H9 (cell line): Measurements from ENCODE around the gene NUDT3. TPM values are rescaled to one million over a fixed set of nuclear protein-coding genes. Genes with fewer than 3 reads are reported as not detected.

ENCODE experiments used
- DNase-seq: peaks from one replicate; pipeline ENCODE4 v3.0.0-alpha.2; 2017
- H2AFZ ChIP-seq: one replicate; pipeline ENCODE4 v1.6.1; 2013; ENCODE audit warnings: mild to moderate bottlenecking, low read length, control low read depth, moderate library complexity
- H2AK5ac ChIP-seq: 2 replicates; pipeline ENCODE4 v1.6.1; 2013; ENCODE audit warnings: low read length, control low read depth, mixed read lengths; ENCODE audit not compliant: insufficient read length
- H2BK120ac ChIP-seq: one replicate; pipeline ENCODE4 v1.6.1; 2013; ENCODE audit warnings: low read depth, mild to moderate bottlenecking, low read length, control low read depth, inconsistent platforms; ENCODE audit not compliant: poor library complexity, severe bottlenecking
- H2BK12ac ChIP-seq: 2 replicates; pipeline ENCODE4 v1.6.1; 2013; ENCODE audit warnings: low read length, control low read depth, mixed read lengths, low read depth; ENCODE audit not compliant: insufficient read length
- H2BK15ac ChIP-seq: 2 replicates; pipeline ENCODE4 v1.6.1; 2013; ENCODE audit warnings: low read depth, low read length, control low read depth
- H2BK20ac ChIP-seq: one replicate; pipeline ENCODE4 v1.6.1; 2013; ENCODE audit warnings: low read depth, mild to moderate bottlenecking, low read length, control low read depth, inconsistent platforms; ENCODE audit not compliant: poor library complexity, severe bottlenecking
- H2BK5ac ChIP-seq: 2 replicates; pipeline ENCODE4 v1.6.1; 2013; ENCODE audit warnings: low read length, control low read depth, mixed read lengths; ENCODE audit not compliant: insufficient read length
- H3K14ac ChIP-seq: 2 replicates; pipeline ENCODE4 v1.6.1; 2013; ENCODE audit warnings: low read length, control low read depth; ENCODE audit not compliant: insufficient read depth
- H3K18ac ChIP-seq: 2 replicates; pipeline ENCODE4 v1.6.1; 2013; ENCODE audit warnings: low read depth, mild to moderate bottlenecking, mixed read lengths, low read length, control low read depth; ENCODE audit not compliant: insufficient read length
- H3K23ac ChIP-seq: 2 replicates; pipeline ENCODE4 v1.6.1; 2013; ENCODE audit warnings: low read length, control low read depth, mixed read lengths, low read depth; ENCODE audit not compliant: insufficient read length
- H3K23me2 ChIP-seq: 2 replicates; pipeline ENCODE4 v1.6.1; 2013; ENCODE audit warnings: low read depth, mild to moderate bottlenecking, mixed read lengths, low read length, control low read depth; ENCODE audit not compliant: insufficient read length, poor library complexity, severe bottlenecking
- H3K27ac ChIP-seq: 2 replicates; pipeline ENCODE4 v1.5.1; 2013; ENCODE audit warnings: low read length, control low read depth, mixed read lengths, low read depth; ENCODE audit not compliant: insufficient read length
- H3K27me3 ChIP-seq: 2 replicates; pipeline ENCODE4 v1.6.1; 2013; ENCODE audit warnings: low read length, control low read depth, inconsistent platforms; ENCODE audit not compliant: insufficient read depth
- H3K4ac ChIP-seq: 2 replicates; pipeline ENCODE4 v1.6.1; 2013; ENCODE audit warnings: low read depth, mild to moderate bottlenecking, control low read depth, inconsistent platforms, low read length, moderate library complexity
- H3K4me1 ChIP-seq: 2 replicates; pipeline ENCODE4 v1.6.1; 2013; ENCODE audit warnings: low read length, control low read depth, inconsistent platforms; ENCODE audit not compliant: insufficient read depth
- H3K4me2 ChIP-seq: 2 replicates; pipeline ENCODE4 v1.6.1; 2013; ENCODE audit warnings: low read length, control low read depth, mixed read lengths; ENCODE audit not compliant: insufficient read length, insufficient read depth
- H3K56ac ChIP-seq: 2 replicates; pipeline ENCODE4 v1.6.1; 2013; ENCODE audit warnings: low read depth, mild to moderate bottlenecking, mixed read lengths, low read length, control low read depth; ENCODE audit not compliant: insufficient read length
- H3K79me1 ChIP-seq: 2 replicates; pipeline ENCODE4 v1.6.1; 2013; ENCODE audit warnings: low read depth, mild to moderate bottlenecking, moderate library complexity, low read length, control low read depth, inconsistent platforms; ENCODE audit not compliant: insufficient read depth, poor library complexity, severe bottlenecking
- H3K79me2 ChIP-seq: 2 replicates; pipeline ENCODE4 v1.6.1; 2013; ENCODE audit warnings: low read length, control low read depth, inconsistent platforms; ENCODE audit not compliant: insufficient read depth
- H3K9ac ChIP-seq: 2 replicates; pipeline ENCODE4 v1.6.1; 2013; ENCODE audit warnings: low read length, control low read depth, mixed read lengths; ENCODE audit not compliant: insufficient read length; ENCODE audit errors: extremely low read depth
- H3K9me3 ChIP-seq: one replicate; pipeline ENCODE4 v1.6.1; 2013; ENCODE audit warnings: low read depth, low read length, inconsistent platforms; ENCODE audit not compliant: control insufficient read depth
- H3T11ph ChIP-seq: one replicate; pipeline ENCODE4 v1.6.1; 2013; ENCODE audit warnings: mild to moderate bottlenecking, low read length, control low read depth, inconsistent platforms
- H4K20me1 ChIP-seq: one replicate; pipeline ENCODE4 v1.6.1; 2013; ENCODE audit not compliant: control insufficient read depth, insufficient read length, insufficient read depth
- H4K5ac ChIP-seq: 2 replicates; pipeline ENCODE4 v1.6.1; 2013; ENCODE audit warnings: low read depth, mild to moderate bottlenecking, mixed read lengths, low read length, control low read depth; ENCODE audit not compliant: insufficient read length
- H4K8ac ChIP-seq: replicated peaks from 2 replicates; pipeline ENCODE4 v1.6.1; 2013; ENCODE audit warnings: low read length, control low read depth, mixed read lengths, low read depth; ENCODE audit not compliant: insufficient read length
- H4K91ac ChIP-seq: 2 replicates; pipeline ENCODE4 v1.6.1; 2013; ENCODE audit warnings: low read depth, mild to moderate bottlenecking, moderate library complexity, mixed read lengths, low read length, control low read depth; ENCODE audit not compliant: insufficient read length
- H3K27ac Mint-ChIP-seq, 3 experiments: 2 replicates in 2 of 3; 3 replicates in 1 of 3; pipeline ENCODE4 v1.8.0; 2020 to 2021; ENCODE audit warnings: mixed read lengths in 3 of 3, mild to moderate bottlenecking in 1 of 3, moderate library complexity in 1 of 3
- H3K27me3 Mint-ChIP-seq: 2 replicates; pipeline ENCODE4 v1.8.0; 2021; ENCODE audit warnings: low read depth, mild to moderate bottlenecking, moderate library complexity, mixed read lengths
- H3K36me3 Mint-ChIP-seq, 3 experiments: 2 replicates in 2 of 3; 3 replicates in 1 of 3; pipeline ENCODE4 v1.8.0; 2020 to 2021; ENCODE audit warnings: low read depth in 3 of 3, mixed read lengths in 3 of 3; ENCODE audit not compliant: insufficient read depth in 1 of 3
- H3K4me1 Mint-ChIP-seq, 2 experiments: 2 replicates each; pipeline ENCODE4 v1.8.0; 2020; ENCODE audit warnings: mixed read lengths in 2 of 2
- H3K4me3 Mint-ChIP-seq, 2 experiments: 2 replicates in 1 of 2; 3 replicates in 1 of 2; pipeline ENCODE4 v1.8.0; 2020 to 2021; ENCODE audit warnings: mild to moderate bottlenecking in 2 of 2, mixed read lengths in 2 of 2, moderate library complexity in 1 of 2
- H3K9me3 Mint-ChIP-seq, 2 experiments: 2 replicates in 1 of 2; 3 replicates in 1 of 2; pipeline ENCODE4 v1.8.0; 2020; ENCODE audit warnings: mild to moderate bottlenecking in 2 of 2, mixed read lengths in 2 of 2, moderate library complexity in 1 of 2
- WGBS: extraction: QIAGEN DNeasy Blood & Tissue Kit; methylation state at CpG from one replicate; pipeline ENCODE4 v1.1.7; 2013; ENCODE audit warnings: missing lambda C conversion rate, low lambda C conversion rate, mixed read lengths; ENCODE audit not compliant: insufficient read length; ENCODE audit errors: extremely low coverage; 5-methylcytosine and 5-hydroxymethylcytosine counted together
- total RNA-seq: library from RNA; stranded (reverse); gene quantifications from 2 replicates; pipeline ENCODE4 v1.2.1, GENCODE V29; 2021
- TF ChIP-seq, protein P1 (sequence below): fragments of 200-600 bp; sonication (generic); conservative IDR thresholded peaks from 3 replicates; pipeline ENCODE4 v1.8.0; 2021; ENCODE audit warnings: antibody characterized with exemption, mild to moderate bottlenecking

NUDT3 gene
- total RNA-seq, 1 experiment from 2014 or later, result 23.6 TPM

DNA sequence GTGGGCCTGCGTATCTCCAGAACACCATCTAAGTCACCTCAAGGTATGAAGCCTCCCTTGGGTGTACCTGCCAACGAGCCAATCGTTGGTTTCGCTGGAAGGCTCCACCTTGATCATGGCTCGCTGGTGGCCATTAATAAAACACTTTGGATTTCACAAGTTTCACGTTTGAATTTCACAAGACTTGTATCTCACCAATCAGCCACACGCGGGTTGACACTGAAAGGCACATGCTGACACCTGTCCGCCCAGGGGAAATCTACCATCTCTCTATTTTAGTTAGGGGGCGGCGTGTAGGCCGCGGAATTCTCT is 156.4 kb downstream of the NUDT3 start:
- TF ChIP-seq, protein P1, sequence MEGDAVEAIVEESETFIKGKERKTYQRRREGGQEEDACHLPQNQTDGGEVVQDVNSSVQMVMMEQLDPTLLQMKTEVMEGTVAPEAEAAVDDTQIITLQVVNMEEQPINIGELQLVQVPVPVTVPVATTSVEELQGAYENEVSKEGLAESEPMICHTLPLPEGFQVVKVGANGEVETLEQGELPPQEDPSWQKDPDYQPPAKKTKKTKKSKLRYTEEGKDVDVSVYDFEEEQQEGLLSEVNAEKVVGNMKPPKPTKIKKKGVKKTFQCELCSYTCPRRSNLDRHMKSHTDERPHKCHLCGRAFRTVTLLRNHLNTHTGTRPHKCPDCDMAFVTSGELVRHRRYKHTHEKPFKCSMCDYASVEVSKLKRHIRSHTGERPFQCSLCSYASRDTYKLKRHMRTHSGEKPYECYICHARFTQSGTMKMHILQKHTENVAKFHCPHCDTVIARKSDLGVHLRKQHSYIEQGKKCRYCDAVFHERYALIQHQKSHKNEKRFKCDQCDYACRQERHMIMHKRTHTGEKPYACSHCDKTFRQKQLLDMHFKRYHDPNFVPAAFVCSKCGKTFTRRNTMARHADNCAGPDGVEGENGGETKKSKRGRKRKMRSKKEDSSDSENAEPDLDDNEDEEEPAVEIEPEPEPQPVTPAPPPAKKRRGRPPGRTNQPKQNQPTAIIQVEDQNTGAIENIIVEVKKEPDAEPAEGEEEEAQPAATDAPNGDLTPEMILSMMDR, result no peak
- peak overlapping the region; percentile 46 for H4K91ac ChIP-seq

More for the DNA sequence above, 156.4 kb downstream of the NUDT3 start:
- Histone ChIP-seq H3K79me1 (peaks cover 3% of the 10 kb centered on the region), H3K4me1 (peaks cover 13% of the 10 kb centered on the region), H2BK12ac (no peak overlapping the region), H2BK20ac (no peak overlapping the region), H2BK15ac (no peak overlapping the region), H4K8ac (no peak overlapping the region), H3T11ph (no peak overlapping the region), H4K5ac (peak overlapping the region; percentile 26), H3K23ac (no peak overlapping the region), H2BK5ac (peak overlapping the region; percentile 55), H2AFZ (no peak overlapping the region), H3K27me3 (no peaks in the 10 kb centered on the region), H3K27ac (peak overlapping the region; percentile 95), H3K4ac (peak overlapping the region; percentile 26; the same call in 1 of the 2 replicates), H3K56ac (no peak overlapping the region), H2AK5ac (no peak overlapping the region), H3K9ac (peak overlapping the region; percentile 92), H3K79me2 (peaks cover 32% of the 10 kb centered on the region; the same call in 1 of the 2 replicates), H3K9me3 (no peaks in the 10 kb centered on the region), H4K20me1 (no peaks in the 10 kb centered on the region), H3K4me2 (peak overlapping the region; percentile 87), H3K23me2 (peaks cover 16% of the 10 kb centered on the region), H3K18ac (peak overlapping the region; percentile 81), H2BK120ac (peak overlapping the region; percentile 66), H3K14ac (peak overlapping the region; percentile 88)
- H3K9me3 Mint-ChIP-seq, result no peaks in the 10 kb centered on the region; a peak in 1 of 5 replicates
- peaks cover 24 to 52% of the 10 kb centered on the region in 2 experiments for H3K4me1 Mint-ChIP-seq
- no CpG with 5 or more reads among the region's 13 CpGs for WGBS
- H3K27ac Mint-ChIP-seq, result peak overlapping the region; percentile 98 to 100 (median 99)
- no peak for DNase-seq
- peak overlapping the region; percentile 82 to 92 for H3K4me3 Mint-ChIP-seq
- peaks cover 25 to 30% (median 28%) of the 10 kb centered on the region in 3 experiments for H3K36me3 Mint-ChIP-seq
- H3K27me3 Mint-ChIP-seq, result no peaks in the 10 kb centered on the region
